D721Med (cell line): ENCODE results near the gene RAB4A.

Experiments
- DNase-seq: peaks from one replicate; pipeline ENCODE4 v3.0.0; 2011; ENCODE audit warnings: low spot score; ENCODE audit not compliant: insufficient read length
- FAIRE-seq: peaks from 2 replicates; lab custom pipeline; 2011; peaks lifted over from hg19 to GRCh38; lab: Jason Lieb, UNC
- CTCF ChIP-seq: IDR thresholded peaks from 2 replicates; pipeline ENCODE4 v1.5.1; 2012; ENCODE audit warnings: mild to moderate bottlenecking, control low read depth; ENCODE audit not compliant: insufficient read depth; ENCODE audit errors: missing control alignments

RAB4A gene

GRCh38 chr1:229271448-229272159 lies 693 bp downstream of the RAB4A start:
- FAIRE-seq (no peak), DNase-seq (no peak)
- TF ChIP-seq CTCF: no peak

- FAIRE-seq: peak; percentile 6
- TF ChIP-seq CTCF: no peak
- no peak for DNase-seq
These were observed 1.6 kb downstream of the RAB4A start for GRCh38 chr1:229272164-229273158.

GRCh38 chr1:229273507-229274232 lies 2.8 kb downstream of the RAB4A start:
- DNase-seq (no peak), FAIRE-seq (no peak)
- TF ChIP-seq CTCF: no peak

GRCh38 chr1:229275005-229275404 lies 4.1 kb downstream of the RAB4A start:
- no peak for TF ChIP-seq CTCF
- no peak for FAIRE-seq
- DNase-seq: no peak

GRCh38 chr1:229278120-229278741 lies 7.3 kb downstream of the RAB4A start:
- DNase-seq (no peak), FAIRE-seq (no peak)
- TF ChIP-seq CTCF: no peak

- FAIRE-seq (no peak), DNase-seq (no peak)
- TF ChIP-seq CTCF: no peak
These were observed 8.3 kb downstream of the RAB4A start for GRCh38 chr1:229279242-229279641.
